Measurements from ENCODE around the gene TTC9B.
"Not testable (repeated sequence)": the region's sequence is repeated elsewhere in the genome, so short reads cannot be mapped to it uniquely, and the experiment has no call there.

The TTC9B gene

GRCh38 chr19:40231544-40232424 is 13.6 kb upstream of the TTC9B start:
- H3K27ac Mint-ChIP-seq, result no peak overlapping the region
- peak; percentile 5 for ATAC-seq
- H3K4me3 Mint-ChIP-seq, result no peak overlapping the region
- peaks cover 30% of the 10 kb centered on the region for H3K36me3 Mint-ChIP-seq
- peaks cover 5% of the 10 kb centered on the region for H3K27me3 Mint-ChIP-seq
- peaks cover 6% of the 10 kb centered on the region for H3K4me1 Mint-ChIP-seq
- no peaks in the 10 kb centered on the region for H3K9me3 Mint-ChIP-seq

GRCh38 chr19:40231057-40231456 is 12.9 kb upstream of the TTC9B start:
- peaks cover 13% of the 10 kb centered on the region for H3K4me1 Mint-ChIP-seq
- H3K27me3 Mint-ChIP-seq, result peaks cover 13% of the 10 kb centered on the region
- H3K27ac Mint-ChIP-seq, result no peak overlapping the region
- peaks cover 26% of the 10 kb centered on the region for H3K36me3 Mint-ChIP-seq
- no peak overlapping the region for H3K4me3 Mint-ChIP-seq
- no peaks in the 10 kb centered on the region for H3K9me3 Mint-ChIP-seq
- ATAC-seq, result no peak

GRCh38 chr19:40229926-40230417 is 11.8 kb upstream of the TTC9B start:
- no peak overlapping the region for H3K27ac Mint-ChIP-seq
- H3K36me3 Mint-ChIP-seq, result peaks cover 18% of the 10 kb centered on the region
- ATAC-seq, result no peak
- H3K9me3 Mint-ChIP-seq, result no peaks in the 10 kb centered on the region
- peaks cover 21% of the 10 kb centered on the region for H3K4me1 Mint-ChIP-seq
- H3K4me3 Mint-ChIP-seq, result no peak overlapping the region
- peaks cover 23% of the 10 kb centered on the region for H3K27me3 Mint-ChIP-seq

- peaks cover 28% of the 10 kb centered on the region for H3K27me3 Mint-ChIP-seq
- H3K36me3 Mint-ChIP-seq, result peaks cover 13% of the 10 kb centered on the region
- no peak overlapping the region for H3K4me3 Mint-ChIP-seq
- H3K9me3 Mint-ChIP-seq, result no peaks in the 10 kb centered on the region
- peaks cover 21% of the 10 kb centered on the region for H3K4me1 Mint-ChIP-seq
- no peak overlapping the region for H3K27ac Mint-ChIP-seq
- ATAC-seq, result no peak
Measured at GRCh38 chr19:40229484-40229883, 11.3 kb upstream of the TTC9B start.

GRCh38 chr19:40228863-40229262 is 10.7 kb upstream of the TTC9B start:
- Mint-ChIP-seq H3K27me3 (peaks cover 33% of the 10 kb centered on the region), H3K27ac (no peak overlapping the region), H3K4me3 (no peak overlapping the region), H3K36me3 (peaks cover 7% of the 10 kb centered on the region), H3K9me3 (no peaks in the 10 kb centered on the region), H3K4me1 (peaks cover 21% of the 10 kb centered on the region)
- ATAC-seq, result no peak

GRCh38 chr19:40228346-40228745 is 10.2 kb upstream of the TTC9B start:
- no peak for ATAC-seq
- H3K36me3 Mint-ChIP-seq, result peaks cover 2% of the 10 kb centered on the region
- no peak overlapping the region for H3K4me3 Mint-ChIP-seq
- no peak overlapping the region for H3K27ac Mint-ChIP-seq
- H3K27me3 Mint-ChIP-seq, result peaks cover 33% of the 10 kb centered on the region
- H3K9me3 Mint-ChIP-seq, result no peaks in the 10 kb centered on the region
- peaks cover 21% of the 10 kb centered on the region for H3K4me1 Mint-ChIP-seq

- Mint-ChIP-seq H3K9me3 (peaks cover 3% of the 10 kb centered on the region), H3K27me3 (peaks cover 44% of the 10 kb centered on the region), H3K36me3 (peaks cover 6% of the 10 kb centered on the region), H3K4me3 (no peak overlapping the region), H3K4me1 (peaks cover 28% of the 10 kb centered on the region), H3K27ac (no peak overlapping the region)
- ATAC-seq, result no peak
Measured at GRCh38 chr19:40225440-40226305, 7.5 kb upstream of the TTC9B start.

GRCh38 chr19:40224342-40225150 is 6.4 kb upstream of the TTC9B start:
- Mint-ChIP-seq H3K4me1 (peaks cover 28% of the 10 kb centered on the region), H3K27me3 (peaks cover 45% of the 10 kb centered on the region), H3K27ac (no peak overlapping the region), H3K36me3 (peaks cover 6% of the 10 kb centered on the region), H3K4me3 (no peak overlapping the region), H3K9me3 (peaks cover 3% of the 10 kb centered on the region)
- ATAC-seq, result no peak

- H3K4me3 Mint-ChIP-seq, result no peak overlapping the region
- H3K27me3 Mint-ChIP-seq, result peaks cover 58% of the 10 kb centered on the region
- H3K27ac Mint-ChIP-seq, result no peak overlapping the region
- H3K4me1 Mint-ChIP-seq, result peaks cover 28% of the 10 kb centered on the region
- ATAC-seq, result no peak
- H3K9me3 Mint-ChIP-seq, result peaks cover 3% of the 10 kb centered on the region
- peaks cover 6% of the 10 kb centered on the region for H3K36me3 Mint-ChIP-seq
Measured at GRCh38 chr19:40223135-40223822, 5.1 kb upstream of the TTC9B start.

- H3K36me3 Mint-ChIP-seq, result peaks cover 6% of the 10 kb centered on the region
- peaks cover 58% of the 10 kb centered on the region for H3K27me3 Mint-ChIP-seq
- H3K27ac Mint-ChIP-seq, result no peak overlapping the region
- H3K4me1 Mint-ChIP-seq, result peaks cover 25% of the 10 kb centered on the region
- peak; percentile 76 for ATAC-seq
- H3K9me3 Mint-ChIP-seq, result peaks cover 3% of the 10 kb centered on the region
- no peak overlapping the region for H3K4me3 Mint-ChIP-seq
Measured at GRCh38 chr19:40221858-40222619, 3.9 kb upstream of the TTC9B start.

- peaks cover 17% of the 10 kb centered on the region for H3K4me1 Mint-ChIP-seq
- no peak for ATAC-seq
- H3K9me3 Mint-ChIP-seq, result peaks cover 3% of the 10 kb centered on the region
- H3K4me3 Mint-ChIP-seq, result no peak overlapping the region
- peaks cover 6% of the 10 kb centered on the region for H3K36me3 Mint-ChIP-seq
- no peak overlapping the region for H3K27ac Mint-ChIP-seq
- peaks cover 56% of the 10 kb centered on the region for H3K27me3 Mint-ChIP-seq
Measured at GRCh38 chr19:40220674-40221073, 2.5 kb upstream of the TTC9B start.

- Mint-ChIP-seq H3K4me3 (no peak overlapping the region), H3K27ac (no peak overlapping the region), H3K4me1 (peaks cover 12% of the 10 kb centered on the region), H3K27me3 (peaks cover 47% of the 10 kb centered on the region), H3K9me3 (peaks cover 3% of the 10 kb centered on the region), H3K36me3 (peaks cover 6% of the 10 kb centered on the region)
- ATAC-seq, result peak; percentile 35
Measured at GRCh38 chr19:40219721-40220276, 1.6 kb upstream of the TTC9B start.

GRCh38 chr19:40219029-40219428 is 845 bp upstream of the TTC9B start:
- Mint-ChIP-seq H3K27me3 (peaks cover 39% of the 10 kb centered on the region), H3K4me1 (peaks cover 12% of the 10 kb centered on the region)
- not testable (repeated sequence) for H3K9me3 Mint-ChIP-seq, H3K36me3 Mint-ChIP-seq, H3K27ac Mint-ChIP-seq, H3K4me3 Mint-ChIP-seq, ATAC-seq
